HG02973 (cell line): ENCODE measurements around the gene C1QTNF12.

ENCODE experiments used
- ATAC-seq: cut with Tn5 transposase; IDR thresholded peaks from one replicate; pipeline ENCODE4 v1.9.1; 2021; ENCODE audit warnings: moderate library complexity; ENCODE audit not compliant: unreplicated experiment

The C1QTNF12 gene

DNA sequence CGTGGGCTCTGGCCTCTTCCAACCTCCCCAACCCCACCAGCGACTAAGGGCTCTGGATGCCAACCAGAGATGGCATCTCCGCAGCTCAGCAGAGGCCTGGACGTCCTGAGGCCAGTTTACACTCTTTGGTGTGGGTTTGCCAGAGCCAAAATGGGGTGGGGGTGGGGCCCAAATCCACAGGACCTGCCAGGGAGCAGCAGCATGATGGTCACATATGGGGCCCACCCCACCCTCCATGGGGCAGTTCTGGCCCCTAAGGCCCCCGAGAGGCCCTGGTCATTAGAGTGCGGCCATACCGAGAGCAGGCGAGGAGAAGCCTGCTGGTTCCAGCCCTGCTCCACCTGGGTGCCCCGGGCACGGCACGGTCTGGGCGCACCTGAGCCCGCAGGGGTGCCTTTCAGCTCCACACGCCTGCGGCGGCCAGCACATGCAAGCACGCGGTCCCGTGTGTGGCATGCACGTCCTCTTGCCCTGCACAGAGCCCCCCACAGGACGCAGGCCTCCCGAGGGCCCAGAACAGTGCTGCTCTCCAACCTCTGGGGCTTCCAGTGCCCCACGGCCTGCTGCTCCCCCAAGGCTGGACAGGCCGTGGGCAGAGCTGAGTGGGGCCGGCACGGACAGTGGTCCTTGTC lies 4.8 kb downstream of the C1QTNF12 start:
- ATAC-seq: no peak

GRCh38 chr1:1240822-1241587 lies 5.5 kb downstream of the C1QTNF12 start:
- no peak for ATAC-seq

GRCh38 chr1:1240348-1240732 lies 6.2 kb downstream of the C1QTNF12 start:
- ATAC-seq: no peak

- ATAC-seq: no peak
These were observed 6.7 kb downstream of the C1QTNF12 start for GRCh38 chr1:1239614-1240347.

- no peak for ATAC-seq
These were observed 7.3 kb downstream of the C1QTNF12 start for GRCh38 chr1:1239227-1239613.

DNA sequence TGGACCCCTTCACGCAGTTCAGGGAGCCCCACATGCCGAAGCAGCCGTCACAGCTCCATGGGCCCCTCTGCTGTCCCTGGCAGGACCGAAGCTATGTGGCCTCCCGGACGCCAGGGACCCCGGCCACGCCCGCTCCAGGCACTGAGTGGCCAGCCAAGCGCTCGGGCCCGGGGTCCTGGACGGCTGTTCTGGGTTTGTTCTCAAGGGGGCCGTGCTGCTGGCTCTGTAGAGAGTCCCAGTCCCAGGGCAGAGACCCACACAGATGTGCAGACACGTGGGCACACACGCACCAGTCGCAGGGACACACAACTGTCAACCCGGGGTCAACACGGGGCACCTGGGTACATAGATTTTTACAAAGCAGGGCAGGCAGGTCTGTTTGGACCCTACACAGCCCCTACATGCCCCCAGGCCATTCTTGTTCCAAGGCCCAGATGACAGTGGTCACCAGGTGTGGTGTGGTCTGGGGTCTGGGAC lies 7.8 kb downstream of the C1QTNF12 start:
- ATAC-seq: no peak

GRCh38 chr1:1237874-1238701 lies 8.4 kb downstream of the C1QTNF12 start:
- no peak for ATAC-seq

GRCh38 chr1:1236945-1237873 lies 9.3 kb downstream of the C1QTNF12 start:
- ATAC-seq: no peak

GRCh38 chr1:1236176-1236763 lies 10.3 kb downstream of the C1QTNF12 start:
- no peak for ATAC-seq

- no peak for ATAC-seq
These were observed 11.3 kb downstream of the C1QTNF12 start for GRCh38 chr1:1235016-1235744.

- ATAC-seq: no peak
These were observed 12.2 kb downstream of the C1QTNF12 start for GRCh38 chr1:1234180-1234808.

DNA sequence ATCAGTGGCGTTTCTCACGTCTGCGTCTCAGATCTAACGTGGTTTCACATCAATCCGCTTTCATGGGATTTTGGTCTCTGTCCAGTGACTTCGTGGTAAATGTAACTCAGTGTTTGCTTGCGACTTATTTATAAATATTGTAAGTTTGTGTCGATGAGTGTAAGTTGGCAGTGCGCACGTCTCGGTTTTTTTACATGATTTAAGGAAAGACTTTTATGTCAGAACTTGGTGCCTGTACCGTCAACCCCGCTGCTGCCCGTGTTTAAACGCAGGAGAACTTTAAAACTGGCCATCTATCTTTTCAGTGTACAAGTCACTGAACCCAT lies 13.0 kb downstream of the C1QTNF12 start:
- ATAC-seq: no peak

DNA sequence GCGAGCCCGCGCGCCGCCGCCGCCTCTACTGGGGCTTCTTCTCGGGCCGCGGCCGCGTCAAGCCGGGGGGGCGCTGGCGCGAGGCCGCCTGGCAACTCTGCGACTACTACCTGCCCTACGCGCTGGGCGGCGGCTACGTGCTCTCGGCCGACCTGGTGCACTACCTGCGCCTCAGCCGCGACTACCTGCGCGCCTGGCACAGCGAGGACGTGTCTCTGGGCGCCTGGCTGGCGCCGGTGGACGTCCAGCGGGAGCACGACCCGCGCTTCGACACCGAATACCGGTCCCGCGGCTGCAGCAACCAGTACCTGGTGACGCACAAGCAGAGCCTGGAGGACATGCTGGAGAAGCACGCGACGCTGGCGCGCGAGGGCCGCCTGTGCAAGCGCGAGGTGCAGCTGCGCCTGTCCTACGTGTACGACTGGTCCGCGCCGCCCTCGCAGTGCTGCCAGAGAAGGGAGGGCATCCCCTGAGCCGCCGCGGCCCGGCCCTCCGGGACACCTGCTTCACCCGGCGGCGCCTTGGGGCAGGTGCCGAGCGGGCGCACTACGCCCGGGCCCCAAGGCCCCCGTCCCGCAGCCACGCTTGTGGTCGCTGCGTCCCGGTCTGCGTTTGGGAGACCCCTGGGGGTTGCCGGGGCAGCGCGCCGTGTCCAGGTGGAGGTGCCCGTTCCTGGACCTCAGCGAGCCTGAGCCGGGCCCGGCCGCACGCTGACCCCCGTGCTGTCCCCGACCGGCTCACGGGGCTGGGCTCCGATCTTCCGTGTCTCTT lies 13.5 kb downstream of the C1QTNF12 start:
- no peak for ATAC-seq

DNA sequence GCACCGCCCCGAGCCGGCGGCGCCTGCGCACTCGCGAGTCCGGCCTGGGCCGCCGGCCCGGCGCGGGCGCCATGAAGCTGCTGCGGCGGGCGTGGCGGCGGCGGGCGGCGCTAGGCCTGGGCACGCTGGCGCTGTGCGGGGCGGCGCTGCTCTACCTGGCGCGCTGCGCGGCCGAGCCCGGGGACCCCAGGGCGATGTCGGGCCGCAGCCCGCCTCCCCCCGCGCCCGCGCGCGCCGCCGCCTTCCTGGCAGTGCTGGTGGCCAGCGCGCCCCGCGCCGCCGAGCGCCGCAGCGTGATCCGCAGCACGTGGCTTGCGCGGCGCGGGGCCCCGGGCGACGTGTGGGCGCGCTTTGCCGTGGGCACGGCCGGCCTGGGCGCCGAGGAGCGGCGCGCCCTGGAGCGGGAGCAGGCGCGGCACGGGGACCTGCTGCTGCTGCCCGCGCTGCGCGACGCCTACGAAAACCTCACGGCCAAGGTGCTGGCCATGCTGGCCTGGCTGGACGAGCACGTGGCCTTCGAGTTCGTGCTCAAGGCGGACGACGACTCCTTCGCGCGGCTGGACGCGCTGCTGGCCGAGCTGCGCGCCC lies 14.2 kb downstream of the C1QTNF12 start, which contains the start of gene B3GALT6:
B3GALT6 (plus strand) TSS at position 30 of the 588 bp plus-strand sequence; CDS start at position 72, 42 bp downstream.
- ATAC-seq: no peak

- ATAC-seq: peak; percentile 78
These were observed 14.9 kb downstream of the C1QTNF12 start, which contains the start of gene SDF4 for GRCh38 chr1:1231400-1232207. Gene SDF4, minus strand, starts transcription at chr1:1232001. Its CDS starts 3,229 bp downstream, at chr1:1228772.

DNA sequence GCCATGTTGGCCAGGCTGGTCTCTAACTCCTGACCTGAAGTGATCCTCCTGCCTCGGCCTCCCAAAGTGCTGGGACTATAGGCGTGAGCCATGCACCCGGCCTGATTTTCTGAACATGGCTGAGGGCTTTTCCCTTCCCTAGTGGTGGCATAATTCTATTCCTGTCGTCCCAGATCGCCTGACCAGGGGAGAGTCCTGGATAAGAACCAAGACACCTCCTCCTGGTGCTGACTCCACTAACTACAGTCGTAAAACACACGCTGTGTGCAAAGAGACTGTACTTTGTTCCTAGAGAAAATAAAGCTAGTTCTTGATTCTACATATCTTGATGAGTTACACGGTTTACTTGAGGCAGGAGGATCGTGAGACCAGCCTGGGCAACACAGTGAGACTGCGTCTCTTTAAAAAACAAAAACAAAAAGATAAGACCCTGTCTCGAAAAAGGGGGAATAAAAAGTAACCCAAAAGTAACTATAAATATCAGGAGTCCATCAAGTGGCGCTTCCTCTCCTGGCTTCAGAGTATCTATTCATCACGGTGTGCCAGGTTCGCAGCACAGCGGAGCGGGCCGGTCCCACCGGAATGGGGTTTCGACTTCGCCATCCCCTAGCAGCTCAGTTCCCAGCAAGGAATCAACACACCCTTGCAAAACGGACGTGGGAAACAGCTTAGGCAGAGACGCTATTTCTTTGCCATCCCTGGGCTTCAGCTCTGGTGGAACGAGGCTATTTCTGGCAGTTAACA lies 15.7 kb downstream of the C1QTNF12 start:
- ATAC-seq: no peak
